PC-3 (cell line): ENCODE results near the gene UBE2Q2. TPM values are rescaled to one million over a fixed set of nuclear protein-coding genes. Genes with fewer than 3 reads are reported as not detected.

ENCODE experiments used
- ATAC-seq: fragments of 200-7000 bp; cut with Tn5 transposase; 2 replicates; pipeline ENCODE4 v1.9.1; 2020; ENCODE audit warnings: mild to moderate bottlenecking, moderate library complexity
- BruUV-seq: library from RNA; stranded (reverse); fragments of 400-500 nt; replicated peaks from 2 replicates; lab custom pipeline; 2021; lab: Mats Ljungman, UMichigan
- CTCF ChIA-PET: fragments of 300-600 bp; sonication (Branson Sonifier 250); formaldehyde crosslinking; loops from one replicate; lab custom pipeline; 2022; ENCODE audit warnings: antibody characterized with exemption; lab: Charles Lee
- POLR2A ChIA-PET: fragments of 300-600 bp; sonication (Branson Sonifier 250); formaldehyde crosslinking; loops from one replicate; lab custom pipeline; 2022; ENCODE audit warnings: antibody characterized with exemption; ENCODE audit not compliant: unreplicated experiment; lab: Charles Lee
- DNase-seq: peaks from one replicate; pipeline ENCODE4 v3.0.0-alpha.2; 2015
- H2AFZ ChIP-seq: fragments of 300-600 bp; sonication (generic); 2 replicates; pipeline ENCODE4 v1.6.0; 2016; ENCODE audit warnings: antibody characterized with exemption, low read length
- H3F3A ChIP-seq: fragments of 300-600 bp; sonication (generic); one replicate; pipeline ENCODE4 v1.6.0; 2017; ENCODE audit warnings: antibody characterized with exemption, low read length, control low read depth, mild to moderate bottlenecking; ENCODE audit not compliant: unreplicated experiment
- H3K27ac ChIP-seq: fragments of 300-600 bp; sonication (generic); 2 replicates; pipeline ENCODE4 v1.5.1; 2016; ENCODE audit warnings: mild to moderate bottlenecking, low read length
- H3K27me3 ChIP-seq: fragments of 300-600 bp; sonication (generic); 2 replicates; pipeline ENCODE4 v1.6.1; 2016; ENCODE audit warnings: low read length, mixed read lengths
- H3K36me3 ChIP-seq: fragments of 300-600 bp; sonication (generic); 2 replicates; pipeline ENCODE4 v1.6.1; 2016; ENCODE audit warnings: low read depth, mixed run types, low read length, mixed read lengths
- H3K4me1 ChIP-seq: fragments of 300-600 bp; sonication (generic); 2 replicates; pipeline ENCODE4 v1.5.1; 2016; ENCODE audit warnings: low read length; ENCODE audit not compliant: insufficient read depth
- H3K4me2 ChIP-seq: fragments of 300-600 bp; sonication (generic); 2 replicates; pipeline ENCODE4 v1.6.0; 2016; ENCODE audit warnings: low read length
- H3K4me3 ChIP-seq: fragments of 300-600 bp; sonication (generic); 2 replicates; pipeline ENCODE4 v1.5.1; 2016; ENCODE audit warnings: mild to moderate bottlenecking, low read length, mixed read lengths
- H3K79me2 ChIP-seq: fragments of 300-600 bp; sonication (generic); 2 replicates; pipeline ENCODE4 v1.6.1; 2017; ENCODE audit warnings: low read length, mixed read lengths
- H3K9ac ChIP-seq: fragments of 300-600 bp; sonication (generic); 2 replicates; pipeline ENCODE4 v1.6.0; 2016; ENCODE audit warnings: mild to moderate bottlenecking, low read length
- H3K9me2 ChIP-seq: fragments of 300-600 bp; sonication (generic); replicated peaks from 2 replicates; pipeline ENCODE4 v1.6.1; 2016; ENCODE audit warnings: mixed run types, low read length, mixed read lengths
- H3K9me3 ChIP-seq: fragments of 300-600 bp; sonication (generic); 2 replicates; pipeline ENCODE4 v1.6.1; 2016; ENCODE audit warnings: low read length, mixed read lengths
- H4K20me1 ChIP-seq: fragments of 300-600 bp; sonication (generic); 2 replicates; pipeline ENCODE4 v1.6.1; 2016; ENCODE audit warnings: low read length, mixed read lengths
- CTCF ChIP-seq: fragments of 300-600 bp; sonication (generic); conservative IDR thresholded peaks from 2 replicates; pipeline ENCODE4 v1.5.1; 2017; ENCODE audit warnings: antibody characterized with exemption, low read depth, mild to moderate bottlenecking, low read length
- EZH2 ChIP-seq: fragments of 300-600 bp; sonication (generic); IDR thresholded peaks from one replicate; pipeline ENCODE4 v1.6.1; 2017; ENCODE audit warnings: antibody characterized with exemption, mild to moderate bottlenecking, low read length; ENCODE audit not compliant: unreplicated experiment
- EZH2phosphoT487 ChIP-seq: fragments of 300-600 bp; sonication (generic); IDR thresholded peaks from 2 replicates; pipeline ENCODE4 v1.6.1; 2018; ENCODE audit warnings: mild to moderate bottlenecking, antibody characterized with exemption, low read length, borderline replicate concordance
- intact Hi-C: fragments of 100-400 bp; cut with micrococcal nuclease; formaldehyde crosslinking; loops from 2 replicates; pipeline ENCODE4 v1.9.0; 2023
- total RNA-seq: library from RNA; depleted of rRNA; stranded (reverse); fragments of >200 nt; gene quantifications from 2 replicates; pipeline ENCODE4 v1.2.3, GENCODE V29; 2014

Gene UBE2Q2
- total RNA-seq, 1 experiment from 2014 or later: 20.3 TPM

DNA sequence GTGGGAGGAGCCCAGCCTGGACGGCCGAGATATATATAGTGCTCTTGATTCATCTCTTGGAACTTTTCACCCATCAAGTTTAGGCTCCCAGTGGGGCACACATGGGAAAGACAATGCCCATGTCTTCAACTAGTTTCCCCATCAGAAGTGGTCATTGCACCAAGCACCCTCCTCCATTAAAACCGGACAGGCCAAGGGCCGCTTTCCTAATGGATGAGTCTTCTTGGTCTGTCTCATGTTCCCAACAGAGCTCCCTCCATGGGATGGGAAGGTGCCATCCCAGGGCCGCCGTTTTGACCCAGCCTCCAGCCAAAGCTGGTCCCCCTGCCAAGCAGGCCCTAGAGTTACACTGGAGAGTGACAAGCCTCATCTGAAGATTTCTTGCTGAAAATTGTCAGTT, 34.7 kb upstream of the UBE2Q2 start:
- Histone ChIP-seq H3K4me3 (no peak overlapping the region), H3K9me2 (no peaks in the 10 kb centered on the region), H4K20me1 (no peaks in the 10 kb centered on the region), H3K4me2 (no peak overlapping the region), H3K79me2 (no peaks in the 10 kb centered on the region), H2AFZ (no peak overlapping the region), H3K9me3 (no peaks in the 10 kb centered on the region), H3K9ac (no peak overlapping the region), H3K27ac (no peak overlapping the region), H3F3A (no peaks in the 10 kb centered on the region), H3K4me1 (no peaks in the 10 kb centered on the region), H3K36me3 (no peaks in the 10 kb centered on the region), H3K27me3 (no peaks in the 10 kb centered on the region)
- DNase-seq (no peak), ATAC-seq (no peak)
- CTCF ChIA-PET: no interaction called here
- intact Hi-C loops: no loop called here
- TF ChIP-seq EZH2 (no peak), CTCF (no peak), EZH2phosphoT487 (no peak)
- no TSS peak for BruUV-seq
- POLR2A ChIA-PET: no interaction called here

DNA sequence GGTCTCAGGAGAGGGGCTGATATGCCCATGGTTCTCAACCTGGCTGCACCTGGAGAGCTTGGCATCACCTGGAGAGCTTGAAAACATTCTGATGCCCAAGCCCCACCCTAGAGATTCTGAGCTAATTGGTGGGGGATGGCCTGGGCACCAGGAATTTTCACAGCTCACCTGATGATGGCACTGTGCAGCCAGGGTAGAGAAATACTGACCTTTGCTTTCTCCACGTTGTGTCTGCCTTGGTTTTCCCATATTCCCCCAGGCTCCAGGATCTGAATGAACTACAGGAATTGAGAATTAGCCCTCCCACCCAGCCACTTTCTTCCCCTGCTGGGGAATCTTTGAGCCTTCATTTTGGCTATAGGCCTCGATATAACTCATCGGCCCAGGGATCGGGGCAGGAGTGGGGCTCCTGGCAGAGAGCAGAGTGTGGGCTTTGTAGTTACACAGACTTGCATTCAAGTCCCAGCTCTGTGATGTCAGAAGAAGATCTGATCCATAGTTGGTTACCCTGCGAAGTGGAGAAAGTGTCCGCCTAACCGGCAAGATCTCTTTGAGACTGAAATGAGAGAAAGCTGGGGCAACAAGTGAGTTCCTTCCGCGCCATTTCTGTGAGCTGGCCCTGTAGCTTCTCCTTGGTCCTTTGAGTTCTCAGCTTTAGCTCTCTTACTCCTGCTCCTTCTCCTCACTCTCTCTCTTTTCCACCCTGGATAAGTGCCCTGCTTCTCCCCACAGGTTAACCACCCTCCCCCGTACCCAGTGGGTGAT, 33.1 kb upstream of the UBE2Q2 start:
- POLR2A ChIA-PET: interaction anchor here (0.6 kb wide), 1 partner anchor 26 kb away, joined by 3 read pairs; no protein-coding TSS in a partner anchor
- no peak overlapping the region for H3K9ac ChIP-seq
- BruUV-seq: no TSS peak
- H3K4me3 ChIP-seq: no peak overlapping the region
- no peaks in the 10 kb centered on the region for H3K79me2 ChIP-seq
- DNase-seq: peak; percentile 57
- peak; percentile 79 for ATAC-seq
- intact Hi-C loops: loop anchor here (1.0 to 5.0 kb wide), 2 partner anchors 112 to 329 kb away; no protein-coding TSS in a partner anchor
- TF ChIP-seq EZH2: no peak
- peak; percentile 66 for TF ChIP-seq CTCF
- no peaks in the 10 kb centered on the region for H3K36me3 ChIP-seq
- no peaks in the 10 kb centered on the region for H3K4me1 ChIP-seq
- H3K4me2 ChIP-seq: no peak overlapping the region
- H4K20me1 ChIP-seq: no peaks in the 10 kb centered on the region
- H3K9me3 ChIP-seq: no peaks in the 10 kb centered on the region
- no peak overlapping the region for H3K27ac ChIP-seq
- no peaks in the 10 kb centered on the region for H3K27me3 ChIP-seq
- H2AFZ ChIP-seq: peak overlapping the region; percentile 37; the same call in 1 of the 2 replicates
- CTCF ChIA-PET: interaction anchor here (0.6 to 1.5 kb wide), 7 partner anchors 9 to 330 kb away, joined by 3 to 13 read pairs (median 4); no protein-coding TSS in a partner anchor
- H3F3A ChIP-seq: no peaks in the 10 kb centered on the region
- no peaks in the 10 kb centered on the region for H3K9me2 ChIP-seq
